Ovary (tissue), 9 donors: ENCODE results near the gene PGBD1. TPM values are rescaled to one million over a fixed set of nuclear protein-coding genes. Genes with fewer than 3 reads are reported as not detected.

ENCODE experiments used
- DNase-seq, 5 donors: peaks; one replicate each; pipeline ENCODE4 v3.0.0-alpha.2; 2019 to 2020
- H3K27ac ChIP-seq, 2 donors: fragments of 200-600 bp; one replicate each; pipeline versions ENCODE4 v1.5.1 to v1.8.0; 2019 to 2022
- H3K27me3 ChIP-seq: fragments of 200-600 bp; one replicate; pipeline ENCODE4 v1.8.0; 2022
- H3K36me3 ChIP-seq: fragments of 200-600 bp; sonication (generic); one replicate; pipeline ENCODE4 v1.5.1; 2019
- H3K4me1 ChIP-seq: one replicate; pipeline ENCODE4 v1.8.1; 2013; ENCODE audit warnings: mild to moderate bottlenecking, moderate library complexity; ENCODE audit not compliant: insufficient read depth
- H3K4me3 ChIP-seq: fragments of 200-600 bp; sonication (generic); one replicate; pipeline ENCODE4 v1.5.1; 2017
- H3K9me3 ChIP-seq, 2 donors: fragments of 200-600 bp in 1 of 2; sonication (generic) in 1 of 2; one replicate each; pipeline versions ENCODE4 v1.5.1 to v1.8.1; 2013 to 2019; ENCODE audit warnings: mild to moderate bottlenecking in 1 of 2, moderate library complexity in 1 of 2
- EP300 ChIP-seq: sonication (generic); formaldehyde crosslinking; IDR thresholded peaks from one replicate; pipeline ENCODE4 v1.6.1; 2017; ENCODE audit warnings: antibody characterized with exemption
- POLR2A ChIP-seq: fragments of 450-650 bp; IDR thresholded peaks from one replicate; pipeline ENCODE4 v1.6.1; 2017; ENCODE audit warnings: antibody characterized with exemption, mild to moderate bottlenecking, moderate library complexity
- WGBS, 3 donors: extraction: QIAGEN DNeasy Blood & Tissue Kit in 1 of 3; methylation state at CpG; one replicate each; pipeline versions ENCODE4 v1.1.5 to v1.1.7; 2013 to 2017; 5-methylcytosine and 5-hydroxymethylcytosine counted together
- intact Hi-C, 4 donors: fragments of 100-400 bp; cut with DNase I; formaldehyde crosslinking; loops; one replicate each; pipeline versions ENCODE4 v1.11.0 to v1.15.1; 2022 to 2023
- polyA plus RNA-seq, 2 donors: library from polyadenylated mRNA; stranded (reverse); fragments of 200-250 nt in 1 of 2; fragments of 350-450 nt in 1 of 2; fragmentation: Illumina TruSeq in 1 of 2; extraction: RNeasy Lipid Tissue Mini Kit (QIAGEN cat#74804) in 1 of 2; gene quantifications; one replicate each; pipeline ENCODE4 v1.2.3, GENCODE V29; 2013 to 2014
- total RNA-seq, 7 donors: library from RNA; depleted of rRNA in 2 of 7; stranded (reverse); fragments of >200 nt in 2 of 7; fragmentation: NEBNext Ultra II Directional in 3 of 7; extraction: Animal tissue kit (Norgen Biotek cat#: 25700) in 3 of 7; gene quantifications; one replicate each; pipeline versions ENCODE4 v1.1.0 to v1.2.4, GENCODE V29; 2016 to 2023
- TF ChIP-seq, protein P1 (sequence below), 3 donors: fragments of 450-650 bp in 2 of 3; fragments of 200-600 bp in 1 of 3; IDR thresholded peaks; one replicate each; pipeline versions ENCODE4 v1.5.1 to v1.8.0; 2016 to 2022; ENCODE audit warnings: antibody characterized with exemption in 3 of 3, mild to moderate bottlenecking in 1 of 3
- donor health status: DM: no; HTN: no; CAD: no; lungs with moderate emphysema.
- donor health status: DM: no; HTN: no; CAD: no.
- donor health status: Bipolar disorder and iron deficiency.
- donor health status: DM: yes; HTN: yes; CAD: no.
- donor health status: DM: no; HTN: no; CAD: no.
- donor health status: DM: yes; HTN: yes; CAD: no.

PGBD1 gene
- total and polyA plus RNA-seq, 9 donors: 1.8 to 5.0 (median 3.5) TPM

DNA sequence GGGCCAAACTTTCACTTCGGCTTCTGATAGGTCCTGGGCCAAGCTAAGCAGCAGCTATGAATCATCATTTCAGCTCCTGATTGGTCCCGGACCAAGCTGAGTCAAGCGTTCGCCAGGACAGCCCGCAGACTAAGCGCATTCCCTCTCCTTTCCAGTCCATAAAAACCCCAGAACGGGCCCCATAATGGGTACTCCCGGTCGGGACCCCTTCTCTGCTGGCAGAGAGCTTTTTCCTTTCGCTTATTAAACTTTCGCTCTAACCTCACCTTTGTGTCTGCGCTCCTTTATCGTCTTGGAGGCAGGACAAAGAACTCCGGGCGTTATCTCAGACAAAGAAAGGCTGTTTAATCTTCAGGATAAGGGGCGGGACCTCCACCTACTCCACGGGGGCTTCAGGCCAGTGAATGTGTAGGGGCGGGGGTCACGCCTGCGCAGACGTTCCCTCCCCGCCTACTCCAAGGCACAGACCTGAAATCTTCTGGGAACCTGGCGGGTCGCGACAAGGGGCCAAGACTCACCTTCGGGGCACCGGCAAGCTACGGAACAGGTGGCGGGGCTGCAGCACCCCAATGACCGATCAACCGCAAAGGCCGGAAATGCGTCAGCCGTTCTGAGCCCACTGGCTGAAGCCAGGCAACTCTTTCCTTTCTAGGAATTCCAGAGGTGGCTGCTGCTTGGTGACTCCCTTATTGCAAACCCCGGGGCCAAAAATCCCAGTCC, 54.4 kb downstream of the PGBD1 start, which contains the start of gene ZSCAN31:
TSS of gene ZSCAN31 (minus strand) at position 585 of the 720 bp plus-strand sequence. CDS start 6,465 bp downstream, outside the sequence.
- WGBS, 3 donors: 0 to 1% (median 1%) methylated on average over 35 of the region's 35 CpGs
- peak; percentile 94 to 98 (median 96) for DNase-seq
- H3K4me3 ChIP-seq: peak within 1 kb of the TSS; percentile 68
- peaks cover 6% of the 10 kb centered on the region for H3K4me1 ChIP-seq
- intact Hi-C loops: loop anchor here in 1 of 4 donors (5.0 kb wide), 1 partner anchor 198 kb away; no protein-coding TSS in a partner anchor
- H3K9me3 ChIP-seq: no peaks in the 10 kb centered on the region
- H3K36me3 ChIP-seq: no peaks in the 10 kb centered on the region
- peak within 1 kb of the TSS; percentile 91 to 96 for H3K27ac ChIP-seq
- TF ChIP-seq EP300 (peak; percentile 5), POLR2A (peak; percentile 79)
- TF ChIP-seq, protein P1, sequence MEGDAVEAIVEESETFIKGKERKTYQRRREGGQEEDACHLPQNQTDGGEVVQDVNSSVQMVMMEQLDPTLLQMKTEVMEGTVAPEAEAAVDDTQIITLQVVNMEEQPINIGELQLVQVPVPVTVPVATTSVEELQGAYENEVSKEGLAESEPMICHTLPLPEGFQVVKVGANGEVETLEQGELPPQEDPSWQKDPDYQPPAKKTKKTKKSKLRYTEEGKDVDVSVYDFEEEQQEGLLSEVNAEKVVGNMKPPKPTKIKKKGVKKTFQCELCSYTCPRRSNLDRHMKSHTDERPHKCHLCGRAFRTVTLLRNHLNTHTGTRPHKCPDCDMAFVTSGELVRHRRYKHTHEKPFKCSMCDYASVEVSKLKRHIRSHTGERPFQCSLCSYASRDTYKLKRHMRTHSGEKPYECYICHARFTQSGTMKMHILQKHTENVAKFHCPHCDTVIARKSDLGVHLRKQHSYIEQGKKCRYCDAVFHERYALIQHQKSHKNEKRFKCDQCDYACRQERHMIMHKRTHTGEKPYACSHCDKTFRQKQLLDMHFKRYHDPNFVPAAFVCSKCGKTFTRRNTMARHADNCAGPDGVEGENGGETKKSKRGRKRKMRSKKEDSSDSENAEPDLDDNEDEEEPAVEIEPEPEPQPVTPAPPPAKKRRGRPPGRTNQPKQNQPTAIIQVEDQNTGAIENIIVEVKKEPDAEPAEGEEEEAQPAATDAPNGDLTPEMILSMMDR (IDR thresholded peaks at IDR 0.05): no peak
- H3K27me3 ChIP-seq: no peaks in the 10 kb centered on the region

DNA sequence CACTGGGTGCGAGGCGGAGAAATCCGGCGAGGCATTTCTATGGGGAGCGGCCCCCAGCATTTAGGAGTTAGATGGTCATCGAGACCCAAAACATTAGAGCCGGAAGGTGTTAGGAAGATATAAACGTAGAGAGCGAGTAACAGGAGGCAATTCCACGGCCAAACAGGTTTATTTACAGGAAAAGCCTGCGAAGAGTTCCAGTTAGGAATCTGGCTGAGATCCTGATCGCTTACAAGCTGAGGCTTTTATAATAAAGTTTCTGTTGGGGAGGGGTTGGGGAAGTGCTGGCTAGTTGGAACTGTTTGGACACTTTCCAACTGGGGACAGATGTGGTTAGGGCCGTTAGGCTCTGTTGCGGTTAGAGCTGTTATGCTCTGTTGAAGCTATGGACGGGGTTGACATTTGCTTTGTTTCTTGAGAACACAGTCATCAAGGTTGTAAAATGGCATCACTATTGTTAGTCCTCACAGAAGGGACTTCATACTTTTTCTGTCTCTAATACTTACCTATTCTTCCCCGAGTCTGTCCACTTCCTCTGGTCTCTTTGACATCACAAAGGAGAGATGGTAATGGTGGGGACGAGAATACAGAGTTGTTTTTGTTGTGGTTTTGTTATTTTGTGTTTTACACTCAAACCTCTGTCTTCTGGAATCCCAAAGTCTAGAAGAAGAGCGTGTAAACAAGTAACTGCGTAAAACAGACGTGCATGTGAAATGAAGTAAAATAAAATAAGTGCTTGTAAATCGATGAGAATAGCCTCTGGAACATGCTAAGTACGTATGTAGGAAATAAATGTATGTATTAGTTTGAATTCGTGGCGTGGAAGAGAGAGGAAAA, 55.1 kb downstream of the PGBD1 start:
- DNase-seq: peak in 2 of 5 donors; percentile 16 to 32
- WGBS, 3 donors: 7 to 10% (median 10%) methylated on average over 24 of the region's 24 CpGs
- H3K27ac ChIP-seq: peak overlapping the region; percentile 91 to 96
- intact Hi-C loops: loop anchor here in 1 of 4 donors (5.0 kb wide), 1 partner anchor 199 kb away; no protein-coding TSS in a partner anchor
- TF ChIP-seq EP300 (peak; percentile 1), POLR2A (no peak)
- no peaks in the 10 kb centered on the region for H3K27me3 ChIP-seq
- peaks cover 6% of the 10 kb centered on the region for H3K4me1 ChIP-seq
- peak overlapping the region; percentile 68 for H3K4me3 ChIP-seq
- H3K36me3 ChIP-seq: no peaks in the 10 kb centered on the region
- H3K9me3 ChIP-seq: peaks cover 0 to 2% of the 10 kb centered on the region in 2 donors

DNA sequence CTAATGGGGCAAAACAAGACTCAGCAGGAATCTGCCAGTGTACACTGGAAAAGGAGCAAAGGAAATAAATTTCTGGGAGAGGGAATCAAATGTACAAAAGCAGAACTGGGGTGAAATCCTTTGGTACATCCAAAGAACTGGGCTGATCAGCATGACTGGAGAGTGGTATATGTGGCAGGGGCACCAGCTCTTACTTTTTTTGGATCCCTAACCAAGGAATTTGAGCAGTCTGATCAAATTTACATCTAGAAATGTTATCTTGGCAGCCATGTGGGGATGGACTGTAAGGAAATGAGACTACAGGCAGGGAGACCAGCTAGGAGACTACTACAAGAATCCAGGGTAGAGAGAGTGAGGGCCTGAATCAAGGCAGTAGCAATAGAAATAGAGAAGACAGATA, 55.7 kb downstream of the PGBD1 start:
- intact Hi-C loops: loop anchor here in 1 of 4 donors (5.0 kb wide), 1 partner anchor 200 kb away; no protein-coding TSS in a partner anchor
- Histone ChIP-seq H3K9me3 (peaks cover 0 to 2% of the 10 kb centered on the region in 2 donors), H3K4me1 (peaks cover 6% of the 10 kb centered on the region), H3K27ac (peak overlapping the region in 1 of 2 donors; percentile 96), H3K36me3 (no peaks in the 10 kb centered on the region), H3K27me3 (no peaks in the 10 kb centered on the region), H3K4me3 (no peak overlapping the region)
- no peak for TF ChIP-seq POLR2A
- TF ChIP-seq EP300: no peak
- TF ChIP-seq, protein P1 (IDR thresholded peaks at IDR 0.05): no peak
- DNase-seq: no peak

DNA sequence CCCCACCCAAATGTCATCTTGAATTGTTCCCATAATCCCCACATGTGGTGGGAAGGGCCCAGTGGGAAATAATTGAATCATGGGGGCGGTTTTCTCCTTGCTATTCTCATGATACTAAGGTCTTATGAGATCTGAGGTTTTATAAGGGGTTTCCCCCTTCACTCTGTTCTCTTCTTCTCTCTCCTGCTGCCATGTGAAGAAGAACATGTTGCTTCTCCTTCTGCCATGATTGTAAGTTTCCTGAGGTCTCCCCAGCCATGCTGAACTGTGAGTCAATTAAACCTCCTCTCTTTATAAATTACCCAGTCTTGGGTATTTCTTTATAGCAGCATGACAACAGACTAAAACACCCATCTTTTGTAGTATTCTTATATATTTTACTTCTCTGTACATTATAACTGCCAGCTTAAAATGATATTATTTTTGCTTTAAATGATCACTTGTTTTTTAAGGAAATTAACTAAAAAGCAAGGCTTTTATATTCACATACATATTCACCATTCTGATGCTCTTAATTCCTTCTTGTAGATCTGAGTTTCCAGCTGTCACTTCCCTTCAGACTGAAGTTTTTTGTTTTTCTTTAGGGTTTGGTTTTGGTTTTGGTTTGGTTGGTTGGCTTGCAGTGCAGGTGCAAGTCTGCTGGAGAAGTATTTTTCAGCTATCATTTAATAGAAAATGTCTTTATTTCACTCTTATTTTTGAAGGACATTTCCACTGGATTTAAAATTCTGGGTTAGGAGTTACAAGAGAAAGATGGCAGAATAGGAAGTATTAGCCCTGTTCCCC, 59.1 kb downstream of the PGBD1 start:
- no peak overlapping the region for H3K4me3 ChIP-seq
- intact Hi-C loops: no loop called here
- no peaks in the 10 kb centered on the region for H3K36me3 ChIP-seq
- WGBS, 3 donors: 76 to 86% (median 85%) methylated on average over 1 of the region's 1 CpG
- H3K27me3 ChIP-seq: no peaks in the 10 kb centered on the region
- peaks cover 0 to 2% of the 10 kb centered on the region in 2 donors for H3K9me3 ChIP-seq
- H3K27ac ChIP-seq: no peak overlapping the region
- H3K4me1 ChIP-seq: peaks cover 4% of the 10 kb centered on the region
- DNase-seq: no peak
- TF ChIP-seq, protein P1 (IDR thresholded peaks at IDR 0.05): no peak
- TF ChIP-seq POLR2A (no peak), EP300 (no peak)
